CD4-positive, alpha-beta memory T cell (primary cell): ENCODE results near the gene NR5A1. TPM values are rescaled to one million over a fixed set of nuclear protein-coding genes. Genes with fewer than 3 reads are reported as not detected.

Source experiments
- CTCF ChIA-PET: fragments of 350-600 bp; sonication (Branson Sonifier 250); formaldehyde crosslinking; loops from one replicate; lab custom pipeline; 2021; ENCODE audit warnings: inconsistent platforms; ENCODE audit not compliant: partially characterized antibody; lab: Charles Lee
- POLR2A ChIA-PET: fragments of 350-600 bp; sonication (Branson Sonifier 250); formaldehyde crosslinking; loops from one replicate; lab custom pipeline; 2021; ENCODE audit not compliant: partially characterized antibody; lab: Charles Lee
- DNase-seq, 5 donors: peaks; one replicate each; pipeline versions ENCODE4 v3.0.0 to v3.0.0-alpha.2; 2020 to 2022; ENCODE audit warnings: mixed read lengths in 1 of 5
- H3K27ac ChIP-seq: one replicate; pipeline ENCODE4 v1.7.0; 2013; ENCODE audit warnings: low read depth, low read length
- H3K27me3 ChIP-seq: 2 replicates; pipeline ENCODE4 v1.7.0; 2013; ENCODE audit warnings: mild to moderate bottlenecking, low read length, moderate library complexity; ENCODE audit not compliant: insufficient read depth
- H3K36me3 ChIP-seq: 2 replicates; pipeline ENCODE4 v1.7.0; 2013; ENCODE audit warnings: mild to moderate bottlenecking, low read length, moderate library complexity; ENCODE audit not compliant: insufficient read depth
- H3K4me1 ChIP-seq: 2 replicates; pipeline ENCODE4 v1.7.0; 2013; ENCODE audit warnings: mild to moderate bottlenecking, low read length, moderate library complexity; ENCODE audit not compliant: insufficient read depth
- H3K4me3 ChIP-seq, 2 donors: one replicate each; pipeline ENCODE4 v1.7.0; 2013; ENCODE audit warnings: low read length in 2 of 2, mild to moderate bottlenecking in 1 of 2
- H3K9me3 ChIP-seq, 2 donors: one replicate each; pipeline ENCODE4 v1.7.0; 2013; ENCODE audit warnings: low read length in 2 of 2, control low read depth in 1 of 2; ENCODE audit not compliant: control insufficient read depth in 1 of 2
- H3K27ac Mint-ChIP-seq, 7 donors: one replicate each; pipeline ENCODE4 v1.8.0; 2020 to 2021; ENCODE audit warnings: mixed read lengths in 7 of 7, mild to moderate bottlenecking in 6 of 7, inconsistent platforms in 3 of 7, moderate library complexity in 3 of 7
- H3K27me3 Mint-ChIP-seq, 2 donors: one replicate each; pipeline ENCODE4 v1.8.0; 2020 to 2021; ENCODE audit warnings: mixed read lengths in 2 of 2
- H3K36me3 Mint-ChIP-seq, 2 donors: one replicate each; pipeline ENCODE4 v1.8.0; 2020 to 2021; ENCODE audit warnings: mixed read lengths in 2 of 2, inconsistent platforms in 1 of 2, mild to moderate bottlenecking in 1 of 2
- H3K4me1 Mint-ChIP-seq, 4 donors: one replicate each; pipeline ENCODE4 v1.8.0; 2020 to 2021; ENCODE audit warnings: mixed read lengths in 4 of 4, mild to moderate bottlenecking in 1 of 4
- H3K4me3 Mint-ChIP-seq, 8 donors: one replicate each; pipeline ENCODE4 v1.8.0; 2020 to 2021; ENCODE audit warnings: mixed read lengths in 8 of 8, mild to moderate bottlenecking in 7 of 8, moderate library complexity in 6 of 8, inconsistent platforms in 3 of 8
- H3K9me3 Mint-ChIP-seq, 8 donors: one replicate each; pipeline ENCODE4 v1.8.0; 2020 to 2021; ENCODE audit warnings: mixed read lengths in 8 of 8, mild to moderate bottlenecking in 5 of 8, inconsistent platforms in 3 of 8, moderate library complexity in 1 of 8
- intact Hi-C: fragments of 100-400 bp; cut with micrococcal nuclease; formaldehyde crosslinking; loops from one replicate; pipeline ENCODE4 v1.15.1; 2023
- polyA plus RNA-seq, 2 donors: library from polyadenylated mRNA; unstranded; fragments of 300-500 nt; fragmentation: Illumina TruSeq; gene quantifications; one replicate each; pipeline ENCODE4 v1.2.3, GENCODE V29; 2021
- total RNA-seq, 2 experiments: library from RNA; stranded (reverse); gene quantifications; one replicate each; pipeline ENCODE4 v1.2.3, GENCODE V29; 2021

Gene NR5A1
- total and polyA plus RNA-seq, 4 experiments from 2014 or later: not detected

DNA sequence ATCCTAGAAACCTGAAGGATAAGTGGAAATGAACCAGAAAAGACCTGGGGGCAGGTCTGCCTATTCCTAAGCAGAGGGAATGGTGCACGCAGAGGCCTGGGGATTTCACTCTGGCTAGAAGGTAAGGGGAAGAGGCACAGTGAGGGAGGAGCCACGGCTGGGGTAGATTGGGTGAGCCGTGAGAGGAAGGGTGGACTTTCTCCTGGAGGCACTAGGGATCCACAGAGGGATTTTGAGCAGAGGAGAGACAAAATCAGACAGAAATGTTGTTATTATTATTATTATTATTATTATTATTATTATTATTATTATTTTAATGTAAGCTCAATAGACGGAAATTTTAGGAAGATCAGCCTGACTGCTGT, 59.9 kb downstream of the NR5A1 start:
- ChIA-PET CTCF (no interaction called here), POLR2A (no interaction called here)
- Mint-ChIP-seq H3K36me3 (no peaks in the 10 kb centered on the region), H3K27me3 (peaks cover 26 to 27% of the 10 kb centered on the region in 2 donors), H3K27ac (no peak overlapping the region), H3K9me3 (peaks cover 0 to 2% (median 0%) of the 10 kb centered on the region in 8 donors), H3K4me1 (peaks cover 0 to 8% (median 0%) of the 10 kb centered on the region in 4 donors), H3K4me3 (peak overlapping the region in 1 of 8 donors; percentile 31)
- intact Hi-C loops: no loop called here
- DNase-seq: no peak
- H3K27ac ChIP-seq: no peak overlapping the region
- no peaks in the 10 kb centered on the region for H3K9me3 ChIP-seq
- peaks cover 11% of the 10 kb centered on the region for H3K27me3 ChIP-seq
- H3K4me1 ChIP-seq: no peaks in the 10 kb centered on the region
- H3K4me3 ChIP-seq: no peak overlapping the region
- no peaks in the 10 kb centered on the region for H3K36me3 ChIP-seq

- no peak overlapping the region for H3K27ac ChIP-seq
- peak overlapping the region in 1 of 7 donors; percentile 35 for H3K27ac Mint-ChIP-seq
- no peaks in the 10 kb centered on the region for H3K27me3 ChIP-seq
- H3K36me3 ChIP-seq: no peaks in the 10 kb centered on the region
- ChIA-PET CTCF (no interaction called here), POLR2A (no interaction called here)
- no peaks in the 10 kb centered on the region for H3K4me1 ChIP-seq
- H3K27me3 Mint-ChIP-seq: peaks cover 19 to 32% of the 10 kb centered on the region in 2 donors
- H3K4me3 ChIP-seq: no peak overlapping the region
- no peak for DNase-seq
- H3K36me3 Mint-ChIP-seq: peaks cover 0 to 4% of the 10 kb centered on the region in 2 donors
- no peaks in the 10 kb centered on the region for H3K9me3 ChIP-seq
- no peak overlapping the region for H3K4me3 Mint-ChIP-seq
- intact Hi-C loops: no loop called here
- H3K4me1 Mint-ChIP-seq: no peaks in the 10 kb centered on the region
- H3K9me3 Mint-ChIP-seq: peaks cover 0 to 5% (median 2%) of the 10 kb centered on the region in 8 donors
Measured at GRCh38 chr9:124444166-124444565, 63.0 kb downstream of the NR5A1 start.

GRCh38 chr9:124443625-124444024, 63.6 kb downstream of the NR5A1 start:
- no peaks in the 10 kb centered on the region for H3K27me3 ChIP-seq
- no peak overlapping the region for H3K4me3 ChIP-seq
- no peak overlapping the region for H3K27ac Mint-ChIP-seq
- peaks cover 0 to 5% (median 2%) of the 10 kb centered on the region in 8 donors for H3K9me3 Mint-ChIP-seq
- intact Hi-C loops: no loop called here
- no peaks in the 10 kb centered on the region for H3K36me3 ChIP-seq
- ChIA-PET CTCF (no interaction called here), POLR2A (no interaction called here)
- H3K4me1 Mint-ChIP-seq: no peaks in the 10 kb centered on the region
- peaks cover 19 to 31% of the 10 kb centered on the region in 2 donors for H3K27me3 Mint-ChIP-seq
- no peak for DNase-seq
- H3K9me3 ChIP-seq: no peaks in the 10 kb centered on the region
- no peak overlapping the region for H3K4me3 Mint-ChIP-seq
- H3K4me1 ChIP-seq: no peaks in the 10 kb centered on the region
- H3K27ac ChIP-seq: no peak overlapping the region
- peaks cover 0 to 4% of the 10 kb centered on the region in 2 donors for H3K36me3 Mint-ChIP-seq

DNA sequence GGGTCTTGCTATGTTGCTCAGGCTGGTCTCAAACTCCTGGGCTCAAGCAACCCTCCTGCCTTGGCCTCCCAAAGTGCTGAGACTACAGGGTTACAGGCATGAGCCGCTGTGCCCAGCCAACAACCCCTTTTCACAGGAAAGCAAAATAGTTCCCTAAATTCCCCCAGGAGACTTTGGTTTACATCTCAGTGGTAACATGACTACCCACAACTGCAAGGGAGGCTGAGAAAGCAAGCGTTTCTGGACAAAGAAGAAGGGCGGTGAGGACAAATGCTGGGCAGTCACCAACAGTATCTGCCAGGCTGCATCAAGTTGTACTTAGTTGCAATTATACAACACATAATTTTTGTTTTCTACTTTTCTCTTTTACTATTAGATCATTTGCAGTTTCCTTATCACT, 64.4 kb downstream of the NR5A1 start:
- Histone ChIP-seq H3K27ac (no peak overlapping the region), H3K4me1 (no peaks in the 10 kb centered on the region), H3K36me3 (no peaks in the 10 kb centered on the region), H3K27me3 (no peaks in the 10 kb centered on the region), H3K9me3 (no peaks in the 10 kb centered on the region), H3K4me3 (no peak overlapping the region)
- Mint-ChIP-seq H3K27me3 (peaks cover 19 to 31% of the 10 kb centered on the region in 2 donors), H3K9me3 (peaks cover 0 to 5% (median 2%) of the 10 kb centered on the region in 8 donors), H3K36me3 (peaks cover 0 to 4% of the 10 kb centered on the region in 2 donors), H3K27ac (no peak overlapping the region), H3K4me1 (no peaks in the 10 kb centered on the region), H3K4me3 (no peak overlapping the region)
- CTCF ChIA-PET: no interaction called here
- no peak for DNase-seq
- intact Hi-C loops: no loop called here
- POLR2A ChIA-PET: no interaction called here

DNA sequence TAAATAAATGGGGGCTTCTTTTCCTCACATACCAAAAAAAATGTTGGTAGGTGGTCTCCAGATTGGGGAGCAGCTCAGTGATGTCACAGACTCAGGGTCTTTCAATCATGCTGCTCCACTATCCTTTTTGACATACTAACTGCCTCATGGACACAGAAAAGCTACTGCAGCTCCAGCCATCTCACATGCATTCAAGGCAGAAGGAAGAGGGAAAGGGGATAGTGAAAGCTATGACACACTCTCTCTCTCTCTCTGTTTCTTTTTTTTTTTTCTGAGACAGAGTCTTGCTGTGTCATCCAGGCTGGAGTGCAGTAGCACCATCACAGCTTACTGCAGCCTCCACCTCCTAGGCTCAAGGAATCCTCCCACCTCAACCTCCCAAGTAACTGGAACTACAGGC, 64.8 kb downstream of the NR5A1 start:
- ChIA-PET CTCF (no interaction called here), POLR2A (no interaction called here)
- Histone ChIP-seq H3K4me3 (no peak overlapping the region), H3K27ac (no peak overlapping the region), H3K27me3 (no peaks in the 10 kb centered on the region), H3K4me1 (no peaks in the 10 kb centered on the region), H3K9me3 (no peaks in the 10 kb centered on the region), H3K36me3 (no peaks in the 10 kb centered on the region)
- no peak overlapping the region for H3K27ac Mint-ChIP-seq
- no peak overlapping the region for H3K4me3 Mint-ChIP-seq
- peaks cover 0 to 5% (median 2%) of the 10 kb centered on the region in 8 donors for H3K9me3 Mint-ChIP-seq
- DNase-seq: no peak
- intact Hi-C loops: no loop called here
- H3K36me3 Mint-ChIP-seq: peaks cover 0 to 4% of the 10 kb centered on the region in 2 donors
- peaks cover 19 to 31% of the 10 kb centered on the region in 2 donors for H3K27me3 Mint-ChIP-seq
- H3K4me1 Mint-ChIP-seq: no peaks in the 10 kb centered on the region

- Mint-ChIP-seq H3K4me3 (no peak overlapping the region), H3K4me1 (no peaks in the 10 kb centered on the region), H3K27me3 (peaks cover 21 to 31% of the 10 kb centered on the region in 2 donors), H3K9me3 (peaks cover 0 to 5% (median 2%) of the 10 kb centered on the region in 8 donors), H3K36me3 (peaks cover 0 to 4% of the 10 kb centered on the region in 2 donors), H3K27ac (no peak overlapping the region)
- Histone ChIP-seq H3K36me3 (no peaks in the 10 kb centered on the region), H3K27me3 (no peaks in the 10 kb centered on the region), H3K9me3 (no peaks in the 10 kb centered on the region), H3K4me1 (no peaks in the 10 kb centered on the region), H3K4me3 (no peak overlapping the region), H3K27ac (no peak overlapping the region)
- intact Hi-C loops: no loop called here
- CTCF ChIA-PET: no interaction called here
- no peak for DNase-seq
- POLR2A ChIA-PET: no interaction called here
Measured at GRCh38 chr9:124441291-124441690, 65.9 kb downstream of the NR5A1 start.

GRCh38 chr9:124440786-124441185, 66.4 kb downstream of the NR5A1 start:
- CTCF ChIA-PET: no interaction called here
- DNase-seq: no peak
- Histone ChIP-seq H3K4me1 (no peaks in the 10 kb centered on the region), H3K27me3 (no peaks in the 10 kb centered on the region), H3K4me3 (no peak overlapping the region), H3K27ac (no peak overlapping the region), H3K36me3 (no peaks in the 10 kb centered on the region), H3K9me3 (no peaks in the 10 kb centered on the region)
- Mint-ChIP-seq H3K27ac (no peak overlapping the region), H3K27me3 (peaks cover 20 to 31% of the 10 kb centered on the region in 2 donors), H3K36me3 (peaks cover 0 to 4% of the 10 kb centered on the region in 2 donors), H3K4me1 (no peaks in the 10 kb centered on the region), H3K4me3 (no peak overlapping the region), H3K9me3 (peaks cover 0 to 5% (median 2%) of the 10 kb centered on the region in 8 donors)
- POLR2A ChIA-PET: no interaction called here
- intact Hi-C loops: no loop called here
